WTC11 (cell line): Measurements from ENCODE around the gene AP3M1. TPM values are rescaled to one million over a fixed set of nuclear protein-coding genes. Genes with fewer than 3 reads are reported as not detected.

Source experiments
- ATAC-seq: fragments of 200-7000 bp; cut with Tn5 transposase; 2 replicates; pipeline ENCODE4 v1.10.0; 2021; ENCODE audit warnings: mild to moderate bottlenecking, moderate library complexity
- CTCF ChIA-PET: fragments of 300-600 bp; sonication (Branson Sonifier 250); formaldehyde crosslinking; loops from one replicate; lab custom pipeline; 2021; ENCODE audit warnings: antibody characterized with exemption; lab: Charles Lee
- POLR2A ChIA-PET: fragments of 350-600 bp; sonication (Branson Sonifier 250); formaldehyde crosslinking; loops from one replicate; lab custom pipeline; 2021; ENCODE audit warnings: antibody characterized with exemption; lab: Charles Lee
- DNase-seq: peaks from one replicate; pipeline ENCODE4 v3.0.0; 2021; ENCODE audit warnings: low spot score
- H3K27ac Mint-ChIP-seq: 2 replicates; pipeline ENCODE4 v1.8.0; 2021; ENCODE audit warnings: mixed read lengths
- H3K27me3 Mint-ChIP-seq: 2 replicates; pipeline ENCODE4 v1.8.0; 2021; ENCODE audit warnings: low read depth, mild to moderate bottlenecking, moderate library complexity, mixed read lengths
- H3K36me3 Mint-ChIP-seq: 2 replicates; pipeline ENCODE4 v1.8.0; 2021; ENCODE audit warnings: mixed read lengths
- H3K4me1 Mint-ChIP-seq: 2 replicates; pipeline ENCODE4 v1.8.0; 2022; ENCODE audit warnings: mixed read lengths
- H3K4me3 Mint-ChIP-seq: 2 replicates; pipeline ENCODE4 v1.8.0; 2021; ENCODE audit warnings: mild to moderate bottlenecking, moderate library complexity, mixed read lengths
- H3K9me3 Mint-ChIP-seq: 2 replicates; pipeline ENCODE4 v1.8.0; 2021; ENCODE audit warnings: mixed read lengths
- ELF4 ChIP-seq: sonication (generic); formaldehyde crosslinking; IDR thresholded peaks from 2 replicates; pipeline ENCODE4 v1.8.1; 2022; ENCODE audit warnings: low read depth, mild to moderate bottlenecking, moderate library complexity, missing genetic modification reagents
- EMX1 ChIP-seq: fragments of 250-450 bp; sonication (Bioruptor Pico); IDR thresholded peaks from 2 replicates; pipeline ENCODE4 v1.8.0; 2021; ENCODE audit warnings: mild to moderate bottlenecking
- FOXP1 ChIP-seq: sonication (generic); formaldehyde crosslinking; IDR thresholded peaks from 2 replicates; pipeline ENCODE4 v1.8.0; 2022; ENCODE audit warnings: missing genetic modification reagents, mild to moderate bottlenecking, moderate library complexity, borderline replicate concordance
- GABPB1 ChIP-seq: sonication (generic); formaldehyde crosslinking; IDR thresholded peaks from 2 replicates; pipeline ENCODE4 v1.8.1; 2023; ENCODE audit warnings: mild to moderate bottlenecking, missing genetic modification reagents
- IRF2 ChIP-seq: sonication (generic); formaldehyde crosslinking; IDR thresholded peaks from 2 replicates; pipeline ENCODE4 v1.8.0; 2022; ENCODE audit warnings: low read depth, missing genetic modification reagents, borderline replicate concordance
- JAZF1 ChIP-seq: fragments of 250-450 bp; sonication (Bioruptor Pico); IDR thresholded peaks from 2 replicates; pipeline ENCODE4 v1.9.0; 2021; ENCODE audit warnings: moderate library complexity, mild to moderate bottlenecking, inconsistent platforms
- MYBL2 ChIP-seq: sonication (generic); formaldehyde crosslinking; IDR thresholded peaks from 2 replicates; pipeline ENCODE4 v1.8.1; 2023; ENCODE audit warnings: mild to moderate bottlenecking, moderate library complexity, missing genetic modification reagents
- NFATC4 ChIP-seq: fragments of 250-450 bp; sonication (Bioruptor Pico); IDR thresholded peaks from 2 replicates; pipeline ENCODE4 v1.9.0; 2021; ENCODE audit warnings: mild to moderate bottlenecking
- RELA ChIP-seq: sonication (generic); formaldehyde crosslinking; IDR thresholded peaks from 2 replicates; pipeline ENCODE4 v1.8.1; 2022; ENCODE audit warnings: missing genetic modification reagents, mild to moderate bottlenecking, borderline replicate concordance
- RORB ChIP-seq: fragments of 250-450 bp; sonication (Bioruptor Pico); IDR thresholded peaks from 2 replicates; pipeline ENCODE4 v1.9.0; 2021; ENCODE audit warnings: mild to moderate bottlenecking
- SP1 ChIP-seq: sonication (generic); formaldehyde crosslinking; conservative IDR thresholded peaks from 2 replicates; pipeline ENCODE4 v1.8.1; 2022; ENCODE audit warnings: missing genetic modification reagents
- TP53 ChIP-seq: sonication (generic); formaldehyde crosslinking; IDR thresholded peaks from 2 replicates; pipeline ENCODE4 v1.8.1; 2023; ENCODE audit warnings: mild to moderate bottlenecking, missing genetic modification reagents
- ZNF423 ChIP-seq: fragments of 250-450 bp; sonication (Bioruptor Pico); IDR thresholded peaks from 2 replicates; pipeline ENCODE4 v2.1.2; 2022; ENCODE audit warnings: mild to moderate bottlenecking, moderate library complexity
- total RNA-seq: library from RNA; stranded (reverse); gene quantifications from 3 replicates; pipeline ENCODE4 v1.2.3, GENCODE V29; 2021
- TF ChIP-seq, protein P1 (sequence below): sonication (generic); formaldehyde crosslinking; IDR thresholded peaks from 2 replicates; pipeline ENCODE4 v1.8.1; 2023; ENCODE audit warnings: mild to moderate bottlenecking, missing genetic modification reagents, moderate library complexity
- TF ChIP-seq, protein P2 (sequence below): fragments of 250-450 bp; sonication (Bioruptor Pico); IDR thresholded peaks from 2 replicates; pipeline ENCODE4 v1.9.0; 2021; ENCODE audit warnings: moderate library complexity, mild to moderate bottlenecking, inconsistent platforms, borderline replicate concordance
- TF ChIP-seq, protein P3 (sequence below): sonication (generic); formaldehyde crosslinking; IDR thresholded peaks from 2 replicates; pipeline ENCODE4 v1.8.1; 2023; ENCODE audit warnings: mild to moderate bottlenecking, moderate library complexity, missing genetic modification reagents
- TF ChIP-seq, protein P4 (sequence below): sonication (generic); formaldehyde crosslinking; IDR thresholded peaks from 2 replicates; pipeline ENCODE4 v1.8.1; 2023; ENCODE audit warnings: mild to moderate bottlenecking, missing genetic modification reagents, borderline replicate concordance
- TF ChIP-seq, protein P5 (sequence below): sonication (generic); formaldehyde crosslinking; IDR thresholded peaks from 2 replicates; pipeline ENCODE4 v1.8.1; 2023; ENCODE audit warnings: mild to moderate bottlenecking, missing genetic modification reagents, moderate library complexity
- TF ChIP-seq, protein P6 (sequence below): sonication (generic); formaldehyde crosslinking; IDR thresholded peaks from 2 replicates; pipeline ENCODE4 v1.8.1; 2022; ENCODE audit warnings: low read depth, mild to moderate bottlenecking, moderate library complexity, missing genetic modification reagents, borderline replicate concordance

The AP3M1 gene
- total RNA-seq, 1 experiment from 2014 or later: 37.3 TPM

DNA sequence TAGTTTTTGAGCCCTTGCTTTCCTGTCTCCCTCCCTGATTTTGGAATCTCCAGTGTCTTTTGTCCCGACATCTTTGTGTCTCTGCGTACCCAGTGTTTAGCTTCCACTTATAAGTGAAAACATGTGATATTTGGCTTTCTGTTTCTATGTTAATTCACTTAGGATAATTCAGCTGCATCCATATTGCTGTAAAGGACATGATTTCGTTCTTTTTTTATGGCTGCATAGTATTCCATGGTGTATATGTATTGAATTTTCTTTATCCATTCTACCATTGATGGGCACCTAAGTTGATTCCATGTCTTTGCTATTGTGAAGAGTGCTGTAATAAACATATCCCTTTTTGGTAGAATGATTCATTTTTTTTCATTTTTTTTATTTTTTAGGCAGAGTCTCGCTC, 48.7 kb upstream of the AP3M1 start:
- ChIA-PET POLR2A (no interaction called here), CTCF (no interaction called here)
- H3K27me3 Mint-ChIP-seq: no peaks in the 10 kb centered on the region
- no peak overlapping the region for H3K4me3 Mint-ChIP-seq
- DNase-seq (no peak), ATAC-seq (no peak)
- TF ChIP-seq ELF4 (CRISPR knock-in tag) (no peak), ZNF423 (CRISPR knock-in tag) (no peak), NFATC4 (CRISPR knock-in tag) (no peak), TP53 (CRISPR knock-in tag) (no peak), FOXP1 (no peak), IRF2 (no peak), SP1 (CRISPR knock-in tag) (no peak), RELA (no peak), GABPB1 (no peak), MYBL2 (CRISPR knock-in tag) (no peak), EMX1 (CRISPR knock-in tag) (no peak), RORB (CRISPR knock-in tag) (no peak), JAZF1 (no peak)
- TF ChIP-seq, protein P1, sequence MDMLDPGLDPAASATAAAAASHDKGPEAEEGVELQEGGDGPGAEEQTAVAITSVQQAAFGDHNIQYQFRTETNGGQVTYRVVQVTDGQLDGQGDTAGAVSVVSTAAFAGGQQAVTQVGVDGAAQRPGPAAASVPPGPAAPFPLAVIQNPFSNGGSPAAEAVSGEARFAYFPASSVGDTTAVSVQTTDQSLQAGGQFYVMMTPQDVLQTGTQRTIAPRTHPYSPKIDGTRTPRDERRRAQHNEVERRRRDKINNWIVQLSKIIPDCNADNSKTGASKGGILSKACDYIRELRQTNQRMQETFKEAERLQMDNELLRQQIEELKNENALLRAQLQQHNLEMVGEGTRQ: no peak
- TF ChIP-seq, protein P2, sequence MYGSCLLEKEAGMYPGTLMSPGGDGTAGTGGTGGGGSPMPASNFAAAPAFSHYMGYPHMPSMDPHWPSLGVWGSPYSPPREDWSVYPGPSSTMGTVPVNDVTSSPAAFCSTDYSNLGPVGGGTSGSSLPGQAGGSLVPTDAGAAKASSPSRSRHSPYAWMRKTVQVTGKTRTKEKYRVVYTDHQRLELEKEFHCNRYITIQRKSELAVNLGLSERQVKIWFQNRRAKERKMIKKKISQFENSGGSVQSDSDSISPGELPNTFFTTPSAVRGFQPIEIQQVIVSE (CRISPR knock-in tag): no peak
- TF ChIP-seq, protein P3, sequence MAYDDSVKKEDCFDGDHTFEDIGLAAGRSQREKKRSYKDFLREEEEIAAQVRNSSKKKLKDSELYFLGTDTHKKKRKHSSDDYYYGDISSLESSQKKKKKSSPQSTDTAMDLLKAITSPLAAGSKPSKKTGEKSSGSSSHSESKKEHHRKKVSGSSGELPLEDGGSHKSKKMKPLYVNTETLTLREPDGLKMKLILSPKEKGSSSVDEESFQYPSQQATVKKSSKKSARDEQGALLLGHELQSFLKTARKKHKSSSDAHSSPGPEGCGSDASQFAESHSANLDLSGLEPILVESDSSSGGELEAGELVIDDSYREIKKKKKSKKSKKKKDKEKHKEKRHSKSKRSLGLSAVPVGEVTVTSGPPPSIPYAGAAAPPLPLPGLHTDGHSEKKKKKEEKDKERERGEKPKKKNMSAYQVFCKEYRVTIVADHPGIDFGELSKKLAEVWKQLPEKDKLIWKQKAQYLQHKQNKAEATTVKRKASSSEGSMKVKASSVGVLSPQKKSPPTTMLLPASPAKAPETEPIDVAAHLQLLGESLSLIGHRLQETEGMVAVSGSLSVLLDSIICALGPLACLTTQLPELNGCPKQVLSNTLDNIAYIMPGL (CRISPR knock-in tag): no peak
- TF ChIP-seq, protein P4, sequence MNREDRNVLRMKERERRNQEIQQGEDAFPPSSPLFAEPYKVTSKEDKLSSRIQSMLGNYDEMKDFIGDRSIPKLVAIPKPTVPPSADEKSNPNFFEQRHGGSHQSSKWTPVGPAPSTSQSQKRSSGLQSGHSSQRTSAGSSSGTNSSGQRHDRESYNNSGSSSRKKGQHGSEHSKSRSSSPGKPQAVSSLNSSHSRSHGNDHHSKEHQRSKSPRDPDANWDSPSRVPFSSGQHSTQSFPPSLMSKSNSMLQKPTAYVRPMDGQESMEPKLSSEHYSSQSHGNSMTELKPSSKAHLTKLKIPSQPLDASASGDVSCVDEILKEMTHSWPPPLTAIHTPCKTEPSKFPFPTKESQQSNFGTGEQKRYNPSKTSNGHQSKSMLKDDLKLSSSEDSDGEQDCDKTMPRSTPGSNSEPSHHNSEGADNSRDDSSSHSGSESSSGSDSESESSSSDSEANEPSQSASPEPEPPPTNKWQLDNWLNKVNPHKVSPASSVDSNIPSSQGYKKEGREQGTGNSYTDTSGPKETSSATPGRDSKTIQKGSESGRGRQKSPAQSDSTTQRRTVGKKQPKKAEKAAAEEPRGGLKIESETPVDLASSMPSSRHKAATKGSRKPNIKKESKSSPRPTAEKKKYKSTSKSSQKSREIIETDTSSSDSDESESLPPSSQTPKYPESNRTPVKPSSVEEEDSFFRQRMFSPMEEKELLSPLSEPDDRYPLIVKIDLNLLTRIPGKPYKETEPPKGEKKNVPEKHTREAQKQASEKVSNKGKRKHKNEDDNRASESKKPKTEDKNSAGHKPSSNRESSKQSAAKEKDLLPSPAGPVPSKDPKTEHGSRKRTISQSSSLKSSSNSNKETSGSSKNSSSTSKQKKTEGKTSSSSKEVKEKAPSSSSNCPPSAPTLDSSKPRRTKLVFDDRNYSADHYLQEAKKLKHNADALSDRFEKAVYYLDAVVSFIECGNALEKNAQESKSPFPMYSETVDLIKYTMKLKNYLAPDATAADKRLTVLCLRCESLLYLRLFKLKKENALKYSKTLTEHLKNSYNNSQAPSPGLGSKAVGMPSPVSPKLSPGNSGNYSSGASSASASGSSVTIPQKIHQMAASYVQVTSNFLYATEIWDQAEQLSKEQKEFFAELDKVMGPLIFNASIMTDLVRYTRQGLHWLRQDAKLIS (CRISPR knock-in tag): no peak
- TF ChIP-seq, protein P5, sequence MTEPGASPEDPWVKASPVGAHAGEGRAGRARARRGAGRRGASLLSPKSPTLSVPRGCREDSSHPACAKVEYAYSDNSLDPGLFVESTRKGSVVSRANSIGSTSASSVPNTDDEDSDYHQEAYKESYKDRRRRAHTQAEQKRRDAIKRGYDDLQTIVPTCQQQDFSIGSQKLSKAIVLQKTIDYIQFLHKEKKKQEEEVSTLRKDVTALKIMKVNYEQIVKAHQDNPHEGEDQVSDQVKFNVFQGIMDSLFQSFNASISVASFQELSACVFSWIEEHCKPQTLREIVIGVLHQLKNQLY (CRISPR knock-in tag): no peak
- TF ChIP-seq, protein P6, sequence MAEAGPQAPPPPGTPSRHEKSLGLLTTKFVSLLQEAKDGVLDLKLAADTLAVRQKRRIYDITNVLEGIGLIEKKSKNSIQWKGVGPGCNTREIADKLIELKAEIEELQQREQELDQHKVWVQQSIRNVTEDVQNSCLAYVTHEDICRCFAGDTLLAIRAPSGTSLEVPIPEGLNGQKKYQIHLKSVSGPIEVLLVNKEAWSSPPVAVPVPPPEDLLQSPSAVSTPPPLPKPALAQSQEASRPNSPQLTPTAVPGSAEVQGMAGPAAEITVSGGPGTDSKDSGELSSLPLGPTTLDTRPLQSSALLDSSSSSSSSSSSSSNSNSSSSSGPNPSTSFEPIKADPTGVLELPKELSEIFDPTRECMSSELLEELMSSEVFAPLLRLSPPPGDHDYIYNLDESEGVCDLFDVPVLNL (CRISPR knock-in tag): no peak
- no peak overlapping the region for H3K27ac Mint-ChIP-seq
- H3K9me3 Mint-ChIP-seq: peaks cover 5% of the 10 kb centered on the region
- peaks cover 4% of the 10 kb centered on the region; the same call in 1 of the 2 replicates for H3K4me1 Mint-ChIP-seq
- H3K36me3 Mint-ChIP-seq: peaks cover 2% of the 10 kb centered on the region; the same call in 1 of the 2 replicates
